BJ (cell line): Measurements from ENCODE around the gene TMEM145. TPM values are rescaled to one million over a fixed set of nuclear protein-coding genes. Genes with fewer than 3 reads are reported as not detected.

ENCODE experiments used
- CTCF ChIA-PET: fragments of 350-600 bp; formaldehyde crosslinking; extraction: SDS; loops from one replicate; lab custom pipeline; 2021; ENCODE audit warnings: antibody characterized with exemption, inconsistent platforms; lab: Yijun Ruan, JAX
- POLR2A ChIA-PET: fragments of 300-600 bp; sonication (Branson Sonifier 250); formaldehyde crosslinking; extraction: SDS; loops from one replicate; lab custom pipeline; 2021; ENCODE audit warnings: antibody characterized with exemption; lab: Charles Lee
- DNase-seq: peaks from one replicate; pipeline ENCODE4 v3.0.0-alpha.2; 2011; ENCODE audit warnings: low read depth
- H3K27me3 ChIP-seq: 2 replicates; pipeline ENCODE4 v1.6.0; 2011; ENCODE audit warnings: low read length; ENCODE audit not compliant: control insufficient read depth, insufficient read depth
- H3K36me3 ChIP-seq: 2 replicates; pipeline ENCODE4 v1.5.1; 2011; ENCODE audit warnings: low read length; ENCODE audit not compliant: control insufficient read depth, insufficient read depth
- H3K4me3 ChIP-seq: 2 replicates; pipeline ENCODE4 v1.5.1; 2011; ENCODE audit warnings: low read depth, mild to moderate bottlenecking, control low read depth, low read length
- polyA plus RNA-seq: library from polyadenylated mRNA; depleted of rRNA; stranded (reverse); fragments of >200 nt; gene quantifications from 2 replicates; pipeline ENCODE4 v1.2.3, GENCODE V29; 2011
- TF ChIP-seq, protein P1 (sequence below): IDR thresholded peaks from 2 replicates; pipeline ENCODE4 v1.5.1; 2011; ENCODE audit warnings: low read depth, mild to moderate bottlenecking, control low read depth, inconsistent platforms, low read length, moderate library complexity; ENCODE audit not compliant: insufficient read depth

Gene TMEM145
- polyA plus RNA-seq, 1 experiment: 0.07 TPM

DNA sequence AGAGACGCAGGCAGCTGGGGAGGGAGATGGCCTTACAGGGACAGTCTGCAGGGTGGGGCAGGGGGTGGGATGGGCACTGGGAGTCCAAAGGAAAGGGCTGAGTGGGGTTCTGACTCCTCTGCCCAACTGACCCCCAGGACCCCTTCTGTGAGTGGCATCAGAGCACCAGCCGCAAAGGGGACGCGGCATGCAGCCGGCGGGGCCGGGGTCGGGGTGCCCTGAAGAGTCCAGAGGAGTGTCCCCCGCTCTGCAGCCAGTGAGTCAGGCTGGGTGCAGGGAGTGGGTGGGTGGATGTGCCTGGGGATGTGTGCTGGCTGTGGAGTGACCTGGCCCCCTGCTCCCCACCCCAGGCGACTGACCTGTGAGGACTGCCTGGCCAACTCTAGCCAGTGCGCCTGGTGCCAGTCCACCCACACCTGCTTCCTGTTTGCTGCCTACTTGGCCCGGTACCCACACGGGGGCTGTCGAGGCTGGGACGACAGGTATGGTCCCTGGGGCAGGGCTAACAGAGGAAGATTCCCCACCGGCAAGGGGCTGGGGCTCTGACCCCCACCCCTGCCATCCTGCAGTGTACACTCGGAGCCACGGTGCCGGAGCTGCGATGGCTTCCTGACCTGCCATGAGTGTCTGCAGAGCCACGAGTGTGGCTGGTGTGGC lies 38.1 kb downstream of the TMEM145 start:
- ChIA-PET CTCF (no interaction called here), POLR2A (no interaction called here)
- Histone ChIP-seq H3K27me3 (no peaks in the 10 kb centered on the region), H3K36me3 (peaks cover 11% of the 10 kb centered on the region), H3K4me3 (no peak overlapping the region)
- TF ChIP-seq, protein P1, sequence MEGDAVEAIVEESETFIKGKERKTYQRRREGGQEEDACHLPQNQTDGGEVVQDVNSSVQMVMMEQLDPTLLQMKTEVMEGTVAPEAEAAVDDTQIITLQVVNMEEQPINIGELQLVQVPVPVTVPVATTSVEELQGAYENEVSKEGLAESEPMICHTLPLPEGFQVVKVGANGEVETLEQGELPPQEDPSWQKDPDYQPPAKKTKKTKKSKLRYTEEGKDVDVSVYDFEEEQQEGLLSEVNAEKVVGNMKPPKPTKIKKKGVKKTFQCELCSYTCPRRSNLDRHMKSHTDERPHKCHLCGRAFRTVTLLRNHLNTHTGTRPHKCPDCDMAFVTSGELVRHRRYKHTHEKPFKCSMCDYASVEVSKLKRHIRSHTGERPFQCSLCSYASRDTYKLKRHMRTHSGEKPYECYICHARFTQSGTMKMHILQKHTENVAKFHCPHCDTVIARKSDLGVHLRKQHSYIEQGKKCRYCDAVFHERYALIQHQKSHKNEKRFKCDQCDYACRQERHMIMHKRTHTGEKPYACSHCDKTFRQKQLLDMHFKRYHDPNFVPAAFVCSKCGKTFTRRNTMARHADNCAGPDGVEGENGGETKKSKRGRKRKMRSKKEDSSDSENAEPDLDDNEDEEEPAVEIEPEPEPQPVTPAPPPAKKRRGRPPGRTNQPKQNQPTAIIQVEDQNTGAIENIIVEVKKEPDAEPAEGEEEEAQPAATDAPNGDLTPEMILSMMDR: no peak
- no peak for DNase-seq

GRCh38 chr19:42352301-42353259 lies 39.5 kb downstream of the TMEM145 start:
- DNase-seq: no peak
- POLR2A ChIA-PET: no interaction called here
- TF ChIP-seq, protein P1: no peak
- Histone ChIP-seq H3K27me3 (no peaks in the 10 kb centered on the region), H3K36me3 (peaks cover 12% of the 10 kb centered on the region), H3K4me3 (no peak overlapping the region)
- CTCF ChIA-PET: no interaction called here

DNA sequence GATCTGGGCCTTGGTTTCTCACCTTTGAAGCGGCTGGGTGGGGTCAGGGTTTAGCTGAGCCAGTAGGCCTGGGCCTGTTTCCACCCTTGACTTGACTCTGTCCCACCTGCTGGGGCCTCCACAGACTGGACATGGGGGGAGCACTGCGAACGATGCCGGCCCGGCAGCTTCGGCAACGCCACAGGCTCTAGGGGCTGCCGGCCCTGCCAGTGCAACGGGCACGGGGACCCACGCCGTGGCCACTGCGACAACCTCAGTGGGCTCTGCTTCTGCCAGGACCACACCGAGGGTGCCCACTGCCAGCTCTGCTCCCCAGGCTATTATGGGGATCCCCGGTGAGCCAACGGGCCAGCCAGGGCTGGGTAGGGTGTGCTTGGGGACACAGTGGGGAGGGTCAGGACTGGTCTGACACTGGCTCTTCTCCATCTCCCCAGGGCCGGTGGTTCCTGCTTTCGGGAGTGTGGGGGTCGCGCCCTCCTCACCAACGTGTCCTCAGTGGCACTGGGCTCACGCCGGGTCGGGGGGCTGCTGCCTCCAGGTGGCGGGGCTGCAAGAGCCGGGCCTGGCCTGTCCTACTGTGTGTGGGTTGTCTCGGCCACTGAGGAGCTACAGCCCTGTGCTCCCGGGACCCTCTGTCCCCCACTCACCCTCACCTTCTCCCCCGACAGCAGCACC lies 40.4 kb downstream of the TMEM145 start:
- ChIA-PET CTCF (no interaction called here), POLR2A (no interaction called here)
- TF ChIP-seq, protein P1: no peak

GRCh38 chr19:42355896-42356295 lies 42.8 kb downstream of the TMEM145 start:
- ChIA-PET POLR2A (no interaction called here), CTCF (interaction anchor here (1.0 kb wide), 1 partner anchor 9 kb away, joined by 4 read pairs; no protein-coding TSS in a partner anchor)
- Histone ChIP-seq H3K36me3 (peaks cover 11% of the 10 kb centered on the region), H3K4me3 (no peak overlapping the region), H3K27me3 (no peaks in the 10 kb centered on the region)
- DNase-seq: no peak
- TF ChIP-seq, protein P1: no peak

More for the DNA sequence above, 40.4 kb downstream of the TMEM145 start:
- peaks cover 13% of the 10 kb centered on the region for H3K36me3 ChIP-seq
- no peak for DNase-seq
- H3K27me3 ChIP-seq: no peaks in the 10 kb centered on the region
- no peak overlapping the region for H3K4me3 ChIP-seq

- TF ChIP-seq, protein P1: no peak
- ChIA-PET CTCF (interaction anchor here (0.6 kb wide), 1 partner anchor 82 kb away, joined by 3 read pairs; no protein-coding TSS in a partner anchor), POLR2A (no interaction called here)
- no peak for DNase-seq
- Histone ChIP-seq H3K4me3 (no peak overlapping the region), H3K27me3 (no peaks in the 10 kb centered on the region), H3K36me3 (peaks cover 11% of the 10 kb centered on the region)
Measured at GRCh38 chr19:42356686-42357085, 43.6 kb downstream of the TMEM145 start.
